B cell (primary cell): ENCODE data around the gene AFG1L. TPM values are rescaled to one million over a fixed set of nuclear protein-coding genes. Genes with fewer than 3 reads are reported as not detected.
"Not testable (repeated sequence)": the region's sequence is repeated elsewhere in the genome, so short reads cannot be mapped to it uniquely, and the experiment has no call there.

Experiments used
- ATAC-seq: fragments of 200-7000 bp; cut with Tn5 transposase; one replicate; pipeline ENCODE4 v1.10.0; 2021; ENCODE audit warnings: low read depth, mild to moderate bottlenecking, moderate number of reproducible peaks, moderate library complexity
- CTCF ChIA-PET: fragments of 350-600 bp; sonication (Branson Sonifier 250); formaldehyde crosslinking; loops from one replicate; lab custom pipeline; 2021; ENCODE audit warnings: antibody characterized with exemption, inconsistent platforms; lab: Charles Lee
- POLR2A ChIA-PET: fragments of 350-600 bp; sonication (Branson Sonifier 250); formaldehyde crosslinking; loops from one replicate; lab custom pipeline; 2021; ENCODE audit warnings: antibody characterized with exemption; lab: Charles Lee
- DNase-seq: peaks from one replicate; pipeline ENCODE4 v3.0.0; 2013
- H2AFZ ChIP-seq: 2 replicates; pipeline ENCODE4 v1.6.1; 2012; ENCODE audit warnings: mild to moderate bottlenecking, low read depth, low read length; ENCODE audit not compliant: insufficient read depth, poor library complexity, severe bottlenecking
- H3K27ac ChIP-seq, 2 donors: 1 replicate in 1 of 2; 2 replicates in 1 of 2; pipeline ENCODE4 v1.5.1; 2012 to 2013; ENCODE audit warnings: low read length in 2 of 2, mild to moderate bottlenecking in 2 of 2, moderate library complexity in 1 of 2
- H3K27me3 ChIP-seq, 4 experiments: fragments of 200-600 bp in 1 of 4; sonication (generic) in 1 of 4; replicated peaks in 1 of 4; 1 replicate in 2 of 4; 2 replicates in 2 of 4; pipeline versions ENCODE4 v1.6.1 to v1.7.0; 2013 to 2016; ENCODE audit warnings: low read length in 3 of 4, mild to moderate bottlenecking in 2 of 4, mixed read lengths in 1 of 4, moderate library complexity in 1 of 4; ENCODE audit not compliant: insufficient read depth in 4 of 4, control insufficient read depth in 3 of 4; ENCODE audit errors: control extremely low read depth in 1 of 4
- H3K36me3 ChIP-seq, 2 experiments: replicated peaks in 1 of 2; 1 replicate in 1 of 2; 2 replicates in 1 of 2; pipeline versions ENCODE4 v1.6.1 to v1.7.1; 2013; ENCODE audit warnings: low read length in 1 of 2; ENCODE audit not compliant: insufficient read depth in 2 of 2, control insufficient read depth in 1 of 2; ENCODE audit errors: control extremely low read depth in 1 of 2, extremely low read depth in 1 of 2
- H3K4me1 ChIP-seq, 2 donors: fragments of 200-600 bp in 1 of 2; sonication (generic) in 1 of 2; 1 replicate in 1 of 2; 2 replicates in 1 of 2; pipeline versions ENCODE4 v1.5.1 to v1.6.1; 2013 to 2017; ENCODE audit warnings: low read length in 2 of 2; ENCODE audit not compliant: control insufficient read depth in 2 of 2, insufficient read depth in 2 of 2
- H3K4me2 ChIP-seq: replicated peaks from 2 replicates; pipeline ENCODE3; 2012; ENCODE audit warnings: mild to moderate bottlenecking, low read depth, low read length; ENCODE audit not compliant: poor library complexity, severe bottlenecking
- H3K4me3 ChIP-seq, 5 experiments: fragments of 200-600 bp in 1 of 5; sonication (generic) in 1 of 5; 1 replicate in 3 of 5; 2 replicates in 2 of 5; pipeline versions ENCODE4 v1.5.1 to v1.7.0; 2011 to 2016; ENCODE audit warnings: low read length in 4 of 5, mild to moderate bottlenecking in 4 of 5, low read depth in 2 of 5, control low read depth in 1 of 5, moderate library complexity in 1 of 5; ENCODE audit not compliant: insufficient read depth in 1 of 5; ENCODE audit errors: control extremely low read depth in 1 of 5, extremely low read depth in 1 of 5
- H3K79me2 ChIP-seq: fragments of 200-600 bp; sonication (generic); one replicate; pipeline ENCODE4 v1.6.0; 2016; ENCODE audit warnings: low read length; ENCODE audit not compliant: control insufficient read depth, insufficient read depth
- H3K9ac ChIP-seq: fragments of 200-600 bp; sonication (generic); 2 replicates; pipeline ENCODE4 v1.6.1; 2017; ENCODE audit warnings: mild to moderate bottlenecking, low read length, moderate library complexity
- H3K9me3 ChIP-seq, 3 donors: one replicate each; pipeline versions ENCODE4 v1.6.1 to v1.7.1; 2013; ENCODE audit warnings: low read length in 2 of 3; ENCODE audit not compliant: control insufficient read depth in 2 of 3, insufficient read depth in 1 of 3; ENCODE audit errors: control extremely low read depth in 1 of 3
- H4K20me1 ChIP-seq: 2 replicates; pipeline ENCODE4 v1.6.0; 2012; ENCODE audit warnings: mild to moderate bottlenecking, low read length; ENCODE audit not compliant: insufficient read depth, control insufficient read depth, poor library complexity, severe bottlenecking
- H3K27ac Mint-ChIP-seq: one replicate; pipeline ENCODE4 v1.8.0; 2021; ENCODE audit warnings: mixed read lengths
- H3K27me3 Mint-ChIP-seq: one replicate; pipeline ENCODE4 v1.8.0; 2021; ENCODE audit warnings: mixed read lengths
- H3K4me1 Mint-ChIP-seq: one replicate; pipeline ENCODE4 v1.8.0; 2021; ENCODE audit warnings: mixed read lengths
- H3K4me3 Mint-ChIP-seq: one replicate; pipeline ENCODE4 v1.8.0; 2021; ENCODE audit warnings: mixed read lengths
- H3K9me3 Mint-ChIP-seq: one replicate; pipeline ENCODE4 v1.8.0; 2022; ENCODE audit warnings: mixed read lengths; ENCODE audit not compliant: insufficient read depth
- EZH2 ChIP-seq: IDR thresholded peaks from 2 replicates; pipeline ENCODE4 v1.6.1; 2012; ENCODE audit warnings: borderline replicate concordance, low read depth, mild to moderate bottlenecking, moderate library complexity, low read length; ENCODE audit not compliant: insufficient read depth, poor library complexity, severe bottlenecking
- WGBS: methylation state at CpG from one replicate; pipeline ENCODE4 v1.1.5; 2013; ENCODE audit warnings: missing lambda C conversion rate; ENCODE audit not compliant: insufficient coverage; 5-methylcytosine and 5-hydroxymethylcytosine counted together
- intact Hi-C: fragments of 100-400 bp; cut with micrococcal nuclease; formaldehyde crosslinking; loops from one replicate; pipeline ENCODE4 v1.10.0; 2022
- polyA plus RNA-seq: library from polyadenylated mRNA; depleted of rRNA; stranded (reverse); fragments of >200 nt; gene quantifications from 2 replicates; pipeline ENCODE4 v1.2.3, GENCODE V29; 2012
- total RNA-seq, 2 donors: library from RNA; stranded (reverse); fragments of 120-200 nt in 1 of 2; gene quantifications; 1 replicate in 1 of 2; 2 replicates in 1 of 2; pipeline versions ENCODE4 v1.2.3 to v1.2.4, GENCODE V29; 2013 to 2022

The AFG1L gene
- total and polyA plus RNA-seq, 2 donors (not counting 1 experiment from before 2014, with no cell fraction given), result 1.8 to 14.2 TPM

DNA sequence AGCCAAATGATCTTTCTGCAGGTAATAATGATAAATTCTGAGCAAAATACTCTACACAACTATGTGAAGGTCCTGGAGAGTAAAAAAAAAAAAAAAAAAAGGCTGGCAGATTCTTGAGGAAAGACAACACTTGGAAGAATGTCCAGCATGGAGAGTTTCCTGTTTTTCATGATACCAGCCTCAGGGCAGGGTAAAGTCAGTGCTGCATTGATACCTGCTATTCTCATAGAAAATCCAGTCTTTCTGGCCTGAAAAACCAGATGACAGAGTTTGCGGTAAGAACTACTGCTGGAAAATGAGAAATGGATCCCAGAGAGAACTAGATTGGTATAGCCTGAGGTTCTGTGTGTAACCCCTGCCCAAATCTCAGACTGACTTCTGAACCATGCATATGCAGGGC lies 89.1 kb downstream of the AFG1L start:
- H3K4me1 ChIP-seq, result no peaks in the 10 kb centered on the region
- H3K4me3 ChIP-seq, result no peak overlapping the region
- CTCF ChIA-PET, result interaction anchor here (0.6 kb wide), 1 partner anchor 1268 kb away, joined by 3 read pairs; no protein-coding TSS in a partner anchor
- no peaks in the 10 kb centered on the region for H3K9me3 ChIP-seq
- H3K27ac ChIP-seq, result no peak overlapping the region
- no peak overlapping the region for H3K27ac Mint-ChIP-seq
- H2AFZ ChIP-seq, result no peak overlapping the region
- 100% methylated on average over 1 of the region's 1 CpG for WGBS
- no peak for TF ChIP-seq EZH2
- peaks cover 0 to 8% of the 10 kb centered on the region in 2 experiments for H3K36me3 ChIP-seq
- ATAC-seq (no peak), DNase-seq (no peak)
- H3K79me2 ChIP-seq, result no peaks in the 10 kb centered on the region
- no peaks in the 10 kb centered on the region for H4K20me1 ChIP-seq
- no peaks in the 10 kb centered on the region for H3K4me1 Mint-ChIP-seq
- H3K9ac ChIP-seq, result no peak overlapping the region
- H3K4me3 Mint-ChIP-seq, result no peak overlapping the region
- H3K4me2 ChIP-seq, result no peak overlapping the region
- POLR2A ChIA-PET, result no interaction called here
- no peaks in the 10 kb centered on the region for H3K27me3 Mint-ChIP-seq
- no peaks in the 10 kb centered on the region for H3K27me3 ChIP-seq
- intact Hi-C loops, result no loop called here
- no peaks in the 10 kb centered on the region for H3K9me3 Mint-ChIP-seq

DNA sequence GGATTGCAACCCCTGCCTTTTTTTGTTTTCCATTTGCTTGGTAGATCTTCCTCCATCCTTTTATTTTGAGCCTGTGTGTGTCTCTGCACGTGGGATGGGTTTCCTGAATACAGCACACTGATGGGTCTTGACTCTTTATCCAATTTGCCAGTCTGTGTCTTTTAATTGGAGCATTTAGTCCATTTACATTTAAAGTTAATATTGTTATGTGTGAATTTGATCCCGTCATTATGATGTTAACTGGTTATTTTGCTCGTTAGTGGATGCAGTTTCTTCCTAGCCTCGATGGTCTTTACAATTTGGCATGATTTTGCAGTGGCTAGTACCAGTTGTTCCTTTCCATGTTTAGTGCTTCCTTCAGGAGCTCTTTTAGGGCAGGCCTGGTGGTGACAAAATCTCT lies 94.3 kb downstream of the AFG1L start:
- H4K20me1 ChIP-seq, H3K4me1 Mint-ChIP-seq, H3K27me3 Mint-ChIP-seq, H3K27ac Mint-ChIP-seq, H3K27ac ChIP-seq, H2AFZ ChIP-seq, H3K4me2 ChIP-seq, H3K27me3 ChIP-seq, H3K4me3 ChIP-seq, H3K4me3 Mint-ChIP-seq, CTCF ChIA-PET, H3K9me3 Mint-ChIP-seq, H3K36me3 ChIP-seq, H3K4me1 ChIP-seq, intact Hi-C loops, H3K79me2 ChIP-seq, DNase-seq, H3K9me3 ChIP-seq, H3K9ac ChIP-seq, ATAC-seq, POLR2A ChIA-PET: not testable (repeated sequence)
- WGBS, result no CpG with 5 or more reads among the region's 4 CpGs
